ENCODE measurements around the gene ZNF883.

GRCh38 chr9:113057193-113057592, 45.2 kb upstream of the ZNF883 start:
- TF ChIP-seq CTCF (IDR thresholded peaks at IDR 0.05) (no peak), POLR2A (IDR thresholded peaks at IDR 0.05) (no peak)

All from right lobe of liver (tissue), 4 donors.